Esophagus squamous epithelium (tissue), 4 donors: ENCODE data around the gene TAB3.

Source experiments
- POLR2A ChIP-seq, 4 donors: fragments of 450-650 bp; IDR thresholded peaks; one replicate each; pipeline ENCODE4 v1.6.1; 2017; ENCODE audit warnings: antibody characterized with exemption in 4 of 4, mild to moderate bottlenecking in 4 of 4, moderate library complexity in 3 of 4
- TF ChIP-seq, protein P1 (sequence below), 6 experiments: fragments of 450-650 bp in 4 of 6; fragments of 200-600 bp in 2 of 6; sonication (generic) in 2 of 6; IDR thresholded peaks; one replicate each; pipeline ENCODE4 v1.5.1; 2016 to 2019; ENCODE audit warnings: antibody characterized with exemption in 6 of 6, mild to moderate bottlenecking in 4 of 6, moderate library complexity in 4 of 6

GRCh38 chrX:30904632-30905031, 15.6 kb upstream of the TAB3 start:
- TF ChIP-seq, protein P1, sequence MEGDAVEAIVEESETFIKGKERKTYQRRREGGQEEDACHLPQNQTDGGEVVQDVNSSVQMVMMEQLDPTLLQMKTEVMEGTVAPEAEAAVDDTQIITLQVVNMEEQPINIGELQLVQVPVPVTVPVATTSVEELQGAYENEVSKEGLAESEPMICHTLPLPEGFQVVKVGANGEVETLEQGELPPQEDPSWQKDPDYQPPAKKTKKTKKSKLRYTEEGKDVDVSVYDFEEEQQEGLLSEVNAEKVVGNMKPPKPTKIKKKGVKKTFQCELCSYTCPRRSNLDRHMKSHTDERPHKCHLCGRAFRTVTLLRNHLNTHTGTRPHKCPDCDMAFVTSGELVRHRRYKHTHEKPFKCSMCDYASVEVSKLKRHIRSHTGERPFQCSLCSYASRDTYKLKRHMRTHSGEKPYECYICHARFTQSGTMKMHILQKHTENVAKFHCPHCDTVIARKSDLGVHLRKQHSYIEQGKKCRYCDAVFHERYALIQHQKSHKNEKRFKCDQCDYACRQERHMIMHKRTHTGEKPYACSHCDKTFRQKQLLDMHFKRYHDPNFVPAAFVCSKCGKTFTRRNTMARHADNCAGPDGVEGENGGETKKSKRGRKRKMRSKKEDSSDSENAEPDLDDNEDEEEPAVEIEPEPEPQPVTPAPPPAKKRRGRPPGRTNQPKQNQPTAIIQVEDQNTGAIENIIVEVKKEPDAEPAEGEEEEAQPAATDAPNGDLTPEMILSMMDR (IDR thresholded peaks at IDR 0.05) = no peak
- no peak for TF ChIP-seq POLR2A (IDR thresholded peaks at IDR 0.05)
